HuH-7 (cell line): ENCODE data around the gene SNRNP70.
"Not testable (repeated sequence)": the region's sequence is repeated elsewhere in the genome, so short reads cannot be mapped to it uniquely, and the experiment has no call there.

Experiments used
- DNase-seq: peaks from one replicate; pipeline ENCODE4 v3.0.0; 2011; ENCODE audit warnings: low spot score

The SNRNP70 gene

GRCh38 chr19:49120868-49121267 lies 35.6 kb downstream of the SNRNP70 start:
- DNase-seq, result no peak

DNA sequence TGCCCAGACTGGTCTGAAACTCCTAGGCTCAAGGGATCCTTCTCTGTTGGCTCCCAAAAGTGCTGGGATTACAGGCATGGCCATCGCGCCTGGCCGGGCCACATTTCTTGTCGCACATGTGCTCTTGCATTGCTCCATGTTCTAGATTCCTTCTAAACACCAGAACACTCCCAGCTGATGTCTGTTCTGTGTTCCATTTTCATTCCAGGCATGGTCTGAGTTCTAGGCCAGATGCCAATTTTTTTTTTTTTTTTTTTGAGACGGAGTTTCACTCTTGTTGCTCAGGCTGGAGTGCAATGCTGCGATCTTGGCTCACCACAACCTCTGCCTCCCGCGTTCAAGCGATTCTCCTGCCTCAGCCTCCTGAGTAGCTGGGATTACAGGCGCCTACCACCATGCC lies 36.6 kb downstream of the SNRNP70 start:
- not testable (repeated sequence) for DNase-seq

GRCh38 chr19:49123285-49123684 lies 38.0 kb downstream of the SNRNP70 start:
- DNase-seq, result not testable (repeated sequence)

DNA sequence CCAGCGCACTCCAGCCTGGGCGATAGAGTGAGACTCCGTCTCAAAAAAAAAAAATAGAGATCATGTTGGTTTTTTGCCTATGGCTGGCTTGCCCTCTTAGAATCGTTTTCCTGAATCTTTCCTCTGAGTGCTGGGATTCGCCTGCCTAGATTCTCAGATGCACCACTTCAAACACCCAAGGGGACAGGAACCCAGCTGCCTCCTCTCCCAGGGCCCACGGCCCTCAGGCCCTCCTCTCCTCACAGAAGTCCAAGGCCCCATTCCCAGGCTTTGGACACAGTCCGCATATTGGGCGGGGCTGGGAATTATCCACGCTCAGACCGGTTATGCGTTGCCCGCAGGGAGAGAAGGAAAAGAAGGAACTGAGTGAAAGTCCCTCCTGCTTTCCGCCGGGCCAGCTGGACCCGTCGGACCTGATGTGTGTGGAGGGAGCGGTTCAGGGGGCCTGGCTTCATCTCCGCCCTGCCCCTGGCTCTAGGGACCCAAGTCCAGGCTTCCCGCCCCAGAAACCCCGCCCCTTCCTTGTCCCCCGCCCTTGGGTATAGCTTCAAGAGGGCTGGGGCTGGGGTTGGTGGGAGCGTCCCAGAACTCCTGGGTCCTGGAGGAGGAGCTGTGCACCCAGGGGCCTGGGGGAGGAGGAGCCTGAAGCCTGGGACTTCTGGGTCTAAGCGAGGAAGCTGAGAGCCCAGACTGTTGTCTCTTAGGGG lies 39.9 kb downstream of the SNRNP70 start:
- peak; percentile 68 for DNase-seq

GRCh38 chr19:49126575-49126974 lies 41.3 kb downstream of the SNRNP70 start:
- DNase-seq, result no peak

DNA sequence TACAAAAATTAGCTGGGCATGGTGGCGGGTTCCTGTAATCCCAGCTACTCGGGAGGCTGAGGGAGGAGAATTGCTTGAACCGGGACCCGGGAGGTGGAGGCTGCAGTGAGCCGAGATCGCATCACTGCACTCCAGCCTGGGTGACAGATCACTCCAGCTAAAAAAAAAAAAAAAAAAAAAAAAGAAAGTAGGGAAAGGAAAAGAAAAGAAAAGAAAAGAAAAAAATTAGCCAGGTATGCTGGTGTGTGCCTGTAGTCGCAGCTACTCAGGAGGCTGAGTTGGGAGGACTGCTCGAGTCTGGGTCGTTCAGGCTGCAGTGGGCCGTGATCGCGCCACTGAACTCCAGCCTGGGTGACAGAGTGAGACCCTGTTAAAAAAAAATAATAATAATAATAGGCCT lies 42.0 kb downstream of the SNRNP70 start:
- not testable (repeated sequence) for DNase-seq

DNA sequence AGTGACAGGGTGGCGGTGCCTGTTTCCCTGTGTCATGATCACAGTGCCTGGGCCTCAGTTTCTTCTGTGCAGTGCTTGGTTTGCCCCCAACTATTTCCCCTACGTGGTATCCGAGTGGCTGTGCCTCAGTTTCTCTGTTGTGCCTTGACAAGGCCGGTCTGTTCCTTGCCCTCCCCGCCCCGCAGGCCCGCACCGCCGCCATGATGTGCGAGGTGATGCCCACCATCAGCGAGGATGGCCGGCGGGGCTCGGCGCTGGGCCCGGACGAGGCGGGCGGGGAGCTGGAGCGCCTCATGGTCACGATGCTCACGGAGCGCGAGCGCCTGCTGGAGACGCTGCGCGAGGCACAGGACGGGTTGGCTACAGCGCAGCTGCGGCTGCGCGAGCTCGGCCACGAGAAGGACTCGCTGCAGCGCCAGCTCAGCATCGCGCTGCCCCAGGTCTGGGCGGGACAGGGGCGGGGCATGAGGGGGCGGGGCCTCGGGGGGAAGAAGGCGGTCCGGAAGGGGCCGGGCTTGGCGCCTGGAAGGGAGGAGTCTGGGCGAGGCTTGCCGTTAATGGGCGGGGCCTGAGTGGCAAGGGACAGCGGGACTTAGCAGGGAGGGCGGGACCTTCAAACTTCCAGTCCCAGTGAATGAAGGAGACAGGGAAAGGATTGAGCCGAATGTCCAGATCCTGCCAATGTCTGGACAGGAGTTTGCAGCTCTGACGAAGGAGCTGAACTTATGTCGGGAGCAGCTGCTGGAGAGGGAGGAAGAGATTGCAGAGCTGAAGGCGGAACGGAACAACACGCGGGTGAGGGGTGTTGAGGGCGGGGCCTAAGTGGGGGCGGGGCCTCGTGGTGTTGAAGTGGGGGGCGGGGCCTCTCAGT lies 42.7 kb downstream of the SNRNP70 start:
- peak; percentile 92 for DNase-seq

DNA sequence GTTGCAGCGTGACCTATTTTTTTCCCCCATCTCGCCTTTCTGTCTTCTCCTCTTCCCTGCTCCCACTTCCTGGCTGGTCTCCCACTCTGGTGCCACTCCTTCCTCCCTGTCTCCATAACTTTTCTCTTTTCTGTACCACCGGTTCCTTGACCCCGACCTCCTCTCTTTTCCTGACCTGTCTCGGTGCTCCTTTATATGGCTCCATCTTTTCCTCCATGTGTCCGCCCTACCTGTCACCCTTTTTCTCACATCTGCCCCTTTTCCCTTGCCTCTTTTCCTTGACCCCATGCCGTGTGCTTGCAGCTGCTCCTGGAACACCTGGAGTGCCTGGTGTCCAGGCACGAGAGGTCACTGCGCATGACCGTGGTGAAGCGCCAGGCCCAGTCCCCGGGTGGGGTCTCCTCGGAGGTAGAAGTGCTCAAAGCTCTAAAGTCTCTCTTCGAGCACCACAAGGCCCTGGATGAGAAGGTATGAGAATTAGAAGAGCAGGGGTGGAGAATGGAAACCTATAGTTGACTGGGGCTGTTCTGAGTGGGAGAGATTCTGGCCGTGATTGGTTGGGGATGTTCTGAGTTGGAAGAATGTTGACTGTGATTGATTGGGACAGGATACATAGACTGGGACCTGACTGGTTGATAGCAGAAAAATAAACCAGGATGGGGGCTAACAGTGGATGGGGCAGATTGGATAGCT lies 43.4 kb downstream of the SNRNP70 start:
- DNase-seq, result no peak

DNA sequence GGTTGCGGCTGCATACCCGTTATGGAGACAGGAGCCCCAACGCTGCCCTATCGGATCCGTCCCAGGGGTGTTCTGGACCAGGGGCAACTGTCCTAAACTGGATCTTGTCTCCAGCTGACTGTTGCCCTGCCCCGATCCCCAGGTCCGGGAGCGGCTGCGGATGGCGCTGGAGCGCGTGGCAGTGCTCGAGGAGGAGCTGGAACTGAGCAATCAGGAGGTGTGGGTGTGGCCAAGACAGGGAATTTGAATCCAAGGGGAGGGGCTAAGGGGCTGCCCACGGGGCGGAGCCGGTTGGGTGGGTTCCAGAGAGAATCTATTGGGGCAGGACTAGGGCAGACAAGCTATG lies 44.0 kb downstream of the SNRNP70 start:
- DNase-seq, result peak; percentile 86

DNA sequence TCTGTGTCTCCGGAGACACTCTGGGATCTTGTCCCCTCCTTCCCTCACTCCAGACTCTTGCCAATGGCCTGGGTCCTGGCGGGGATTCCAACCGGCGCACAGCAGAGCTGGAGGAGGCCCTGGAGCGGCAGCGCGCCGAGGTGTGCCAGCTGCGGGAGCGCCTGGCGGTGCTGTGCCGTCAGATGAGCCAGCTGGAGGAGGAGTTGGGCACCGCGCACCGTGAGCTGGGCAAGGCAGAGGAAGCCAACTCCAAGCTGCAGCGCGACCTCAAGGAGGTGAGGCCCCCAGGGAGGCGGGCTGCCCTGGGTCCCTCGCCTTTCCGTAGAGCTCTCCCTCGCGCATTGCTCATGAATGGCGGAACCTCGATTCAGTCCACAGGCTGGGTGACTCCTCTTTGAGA lies 45.1 kb downstream of the SNRNP70 start:
- DNase-seq, result no peak

- no peak for DNase-seq
Observed at GRCh38 chr19:49132974-49133609, 47.8 kb downstream of the SNRNP70 start.

- no peak for DNase-seq
Observed at GRCh38 chr19:49133621-49134454, 48.6 kb downstream of the SNRNP70 start.

GRCh38 chr19:49135686-49136085 lies 50.4 kb downstream of the SNRNP70 start:
- DNase-seq, result no peak

GRCh38 chr19:49136771-49137171 lies 51.5 kb downstream of the SNRNP70 start:
- DNase-seq, result no peak

DNA sequence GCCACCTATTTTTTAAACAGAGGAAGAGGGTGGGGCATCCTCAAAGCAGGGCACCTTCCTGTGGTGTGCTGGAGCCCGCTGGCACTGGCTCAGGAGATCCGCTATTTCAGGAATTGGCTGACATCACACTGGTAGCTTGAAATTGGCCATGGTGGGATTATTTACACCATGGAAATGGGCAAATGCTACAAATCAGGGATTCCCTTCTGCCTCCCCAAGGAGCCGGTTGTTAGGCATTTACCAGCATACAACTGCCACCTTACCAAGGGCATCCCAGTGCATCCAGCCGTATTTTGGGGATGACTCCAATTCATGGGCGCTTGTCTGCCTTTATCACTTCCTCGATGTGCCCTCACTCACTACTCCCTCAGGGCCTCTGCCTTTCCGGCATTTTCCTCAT lies 55.7 kb downstream of the SNRNP70 start:
- DNase-seq, result no peak

GRCh38 chr19:49141352-49141751 lies 56.1 kb downstream of the SNRNP70 start:
- DNase-seq, result no peak

DNA sequence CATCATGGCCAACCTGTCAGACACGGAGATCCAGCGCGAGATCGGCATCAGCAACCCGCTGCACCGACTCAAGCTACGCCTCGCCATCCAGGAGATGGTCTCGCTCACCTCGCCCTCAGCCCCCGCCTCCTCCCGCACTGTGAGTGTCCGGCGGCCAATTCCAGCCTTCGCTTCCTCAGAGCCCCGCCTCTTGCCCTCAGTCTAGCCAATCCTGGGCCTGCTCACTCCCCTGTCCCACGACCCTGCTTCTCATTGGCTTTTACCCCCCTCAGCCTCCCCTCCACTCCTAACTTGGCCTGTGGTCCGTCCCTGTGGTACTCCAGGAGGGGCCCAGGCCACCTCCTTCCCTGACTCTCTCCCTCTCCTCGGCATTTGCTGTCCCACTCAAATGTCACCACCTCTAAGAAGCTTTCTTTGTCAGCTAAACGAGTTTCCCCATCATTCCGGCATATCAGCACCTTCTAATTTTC lies 57.6 kb downstream of the SNRNP70 start:
- DNase-seq, result no peak

DNA sequence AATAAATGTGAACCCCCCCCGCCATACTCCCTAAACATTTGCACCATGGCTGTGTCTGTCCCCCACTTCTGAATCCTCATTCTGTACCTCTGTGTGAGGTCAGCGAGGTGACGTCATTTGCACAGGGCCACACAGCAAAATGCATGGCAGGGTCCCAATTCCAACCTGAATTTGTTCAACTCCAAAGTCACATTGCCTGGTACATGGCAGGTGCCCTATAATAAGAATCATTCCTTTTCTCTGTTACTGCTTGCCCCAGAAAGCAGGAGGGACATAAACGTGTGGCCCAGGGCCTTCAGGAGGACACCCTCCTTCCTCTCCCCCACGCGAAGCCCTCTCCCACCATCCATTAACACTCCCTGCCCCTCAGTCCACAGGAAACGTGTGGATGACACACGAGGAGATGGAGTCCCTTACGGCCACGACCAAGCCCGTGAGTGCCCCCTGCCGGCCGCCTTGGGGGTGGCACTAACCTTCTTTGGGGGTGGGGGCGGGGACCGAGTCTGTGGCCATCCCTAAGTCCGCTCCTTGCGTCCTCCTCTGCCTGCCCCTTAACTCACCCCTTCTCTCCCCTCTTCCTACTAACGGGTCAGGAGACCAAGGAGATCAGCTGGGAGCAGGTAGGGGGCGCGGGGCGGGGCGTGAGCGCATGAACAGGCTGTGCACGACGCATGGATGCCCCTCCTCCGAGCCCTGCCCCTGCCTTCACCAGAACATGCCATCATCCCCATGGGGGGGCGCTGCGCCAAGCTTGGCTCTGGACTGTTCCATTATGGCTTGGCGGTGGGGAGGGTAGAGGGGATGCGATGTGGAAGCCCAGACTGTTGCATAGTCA lies 60.5 kb downstream of the SNRNP70 start:
- DNase-seq, result peak; percentile 92

DNA sequence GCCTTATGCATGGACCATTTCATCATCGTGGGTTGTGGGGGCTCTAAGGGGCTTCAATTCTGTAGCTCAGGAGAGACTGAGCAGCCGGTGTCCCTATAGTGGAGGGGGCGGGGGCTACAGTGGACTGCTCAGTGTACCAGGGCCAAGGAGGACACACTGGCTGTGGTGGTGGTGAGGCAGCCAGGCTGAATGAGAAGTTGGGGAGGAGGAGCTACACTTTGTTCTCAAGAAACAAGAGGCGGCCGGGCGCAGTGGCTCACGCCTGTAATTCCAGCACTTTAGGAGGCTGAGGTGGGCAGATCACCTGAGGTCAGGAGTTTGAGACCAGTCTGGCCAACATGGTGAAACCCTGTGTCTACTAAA lies 61.1 kb downstream of the SNRNP70 start:
- DNase-seq, result not testable (repeated sequence)

DNA sequence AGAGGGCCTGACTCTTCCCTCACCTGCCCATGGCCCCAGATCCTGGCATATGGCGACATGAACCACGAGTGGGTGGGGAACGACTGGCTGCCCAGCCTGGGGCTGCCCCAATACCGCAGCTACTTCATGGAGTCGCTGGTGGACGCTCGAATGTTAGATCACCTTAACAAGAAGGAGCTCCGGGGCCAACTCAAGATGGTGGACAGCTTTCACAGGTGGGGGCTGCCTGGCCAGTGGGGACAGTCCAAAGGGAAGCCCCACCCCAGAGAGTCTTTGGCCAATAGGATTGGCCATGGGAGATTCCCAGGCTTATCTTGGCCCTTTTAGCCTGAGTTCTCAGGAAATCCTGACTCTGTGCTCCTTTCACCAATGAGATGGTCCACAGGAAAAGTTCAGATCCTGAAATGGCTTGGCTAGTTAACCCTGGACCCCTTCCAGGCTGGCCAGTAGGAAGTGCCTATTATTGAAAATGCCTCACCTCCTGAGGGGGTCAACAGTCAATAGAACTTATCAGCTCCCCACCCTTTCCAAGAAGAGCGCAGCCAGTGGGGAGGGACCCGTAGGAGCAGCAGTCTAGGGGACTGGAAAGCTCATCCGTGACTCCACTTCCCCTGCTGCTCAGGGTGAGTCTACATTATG lies 62.9 kb downstream of the SNRNP70 start:
- no peak for DNase-seq
